Measurements from ENCODE around the gene QSER1. TPM values are rescaled to one million over a fixed set of nuclear protein-coding genes. Genes with fewer than 3 reads are reported as not detected.

Gene QSER1
- total and polyA plus RNA-seq, 9 of the 15 experiments (the other 6 are each of a cell fraction or from before 2014, with no cell fraction given), result 5.8 to 33.6 (median 22.3) TPM

DNA sequence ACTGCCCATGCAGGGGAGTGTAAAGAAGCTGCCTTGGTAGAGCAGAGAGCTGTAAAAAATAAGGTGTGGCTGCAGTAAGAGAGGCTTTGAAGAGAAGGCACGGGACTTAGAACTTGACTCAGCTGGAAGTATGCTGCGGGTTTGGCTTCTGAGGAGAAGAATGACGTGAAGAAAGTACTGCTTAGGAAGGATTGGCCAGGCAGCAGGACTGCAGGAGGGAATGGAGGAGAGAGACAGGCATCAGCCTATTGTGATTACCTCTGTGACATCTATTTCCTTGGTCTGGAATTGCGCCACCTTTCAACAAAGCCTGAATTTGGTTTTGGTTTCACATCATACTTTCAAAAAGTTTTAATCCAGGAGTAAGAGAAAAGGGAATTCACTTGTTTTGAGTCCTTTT lies 40.4 kb upstream of the QSER1 start (continued):
- TF ChIP-seq ZBTB34 (CRISPR knock-in tag; IDR thresholded peaks at IDR 0.05) (no peak), ZNF232 (CRISPR knock-in tag; IDR thresholded peaks at IDR 0.05) (no peak), NR2C1 (IDR thresholded peaks at IDR 0.05) (no peak), NR2C1 (tag; IDR thresholded peaks at IDR 0.05) (no peak), RBBP5 (IDR thresholded peaks at IDR 0.05; ENCODE audit: borderline replicate concordance, insufficient read depth, low read length, poor library complexity, severe bottlenecking) (no peak), ZNF584 (CRISPR knock-in tag; IDR thresholded peaks at IDR 0.05; ENCODE audit: low read depth) (no peak), ZNF408 (CRISPR knock-in tag; IDR thresholded peaks at IDR 0.05; ENCODE audit: low read depth) (no peak), MEIS2 (IDR thresholded peaks at IDR 0.05; ENCODE audit: partially characterized antibody) (no peak), THRAP3 (IDR thresholded peaks at IDR 0.05; ENCODE audit: borderline replicate concordance) (no peak)
- TF ChIP-seq, protein P1, sequence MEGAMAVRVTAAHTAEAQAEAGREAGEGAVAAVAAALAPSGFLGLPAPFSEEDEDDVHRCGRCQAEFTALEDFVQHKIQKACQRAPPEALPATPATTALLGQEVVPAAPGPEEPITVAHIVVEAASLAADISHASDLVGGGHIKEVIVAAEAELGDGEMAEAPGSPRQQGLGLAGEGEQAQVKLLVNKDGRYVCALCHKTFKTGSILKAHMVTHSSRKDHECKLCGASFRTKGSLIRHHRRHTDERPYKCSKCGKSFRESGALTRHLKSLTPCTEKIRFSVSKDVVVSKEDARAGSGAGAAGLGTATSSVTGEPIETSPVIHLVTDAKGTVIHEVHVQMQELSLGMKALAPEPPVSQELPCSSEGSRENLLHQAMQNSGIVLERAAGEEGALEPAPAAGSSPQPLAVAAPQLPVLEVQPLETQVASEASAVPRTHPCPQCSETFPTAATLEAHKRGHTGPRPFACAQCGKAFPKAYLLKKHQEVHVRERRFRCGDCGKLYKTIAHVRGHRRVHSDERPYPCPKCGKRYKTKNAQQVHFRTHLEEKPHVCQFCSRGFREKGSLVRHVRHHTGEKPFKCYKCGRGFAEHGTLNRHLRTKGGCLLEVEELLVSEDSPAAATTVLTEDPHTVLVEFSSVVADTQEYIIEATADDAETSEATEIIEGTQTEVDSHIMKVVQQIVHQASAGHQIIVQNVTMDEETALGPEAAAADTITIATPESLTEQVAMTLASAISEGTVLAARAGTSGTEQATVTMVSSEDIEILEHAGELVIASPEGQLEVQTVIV (CRISPR knock-in tag; IDR thresholded peaks at IDR 0.05; ENCODE audit: borderline replicate concordance), result no peak
